DLD1 (cell line): Measurements from ENCODE around the gene LRRC4C.
"Not testable (repeated sequence)": the region's sequence is repeated elsewhere in the genome, so short reads cannot be mapped to it uniquely, and the experiment has no call there.

Experiments used
- in situ Hi-C: cut with HindIII; loops from 2 replicates; pipeline ENCODE4 v1.10.0; 2017; ENCODE audit warnings: low sequenced_read_pairs

The LRRC4C gene

GRCh38 chr11:40537734-40538133 is 921.7 kb downstream of the LRRC4C start:
- in situ Hi-C loops: no loop called here

- in situ Hi-C loops: not testable (repeated sequence)
Measured at GRCh38 chr11:40522080-40522479, 937.4 kb downstream of the LRRC4C start.

GRCh38 chr11:40517122-40517521 is 942.3 kb downstream of the LRRC4C start:
- in situ Hi-C loops: no loop called here

GRCh38 chr11:40514124-40514523 is 945.3 kb downstream of the LRRC4C start:
- in situ Hi-C loops: no loop called here

- in situ Hi-C loops: no loop called here
Measured at GRCh38 chr11:40513281-40513680, 946.2 kb downstream of the LRRC4C start.

- in situ Hi-C loops: no loop called here
Measured at GRCh38 chr11:40508303-40508702, 951.1 kb downstream of the LRRC4C start.

- in situ Hi-C loops: no loop called here
Measured at GRCh38 chr11:40506226-40506625, 953.2 kb downstream of the LRRC4C start.

GRCh38 chr11:40491341-40491740 is 968.1 kb downstream of the LRRC4C start:
- in situ Hi-C loops: no loop called here

- in situ Hi-C loops: no loop called here
Measured at GRCh38 chr11:40467771-40468170, 991.7 kb downstream of the LRRC4C start.

GRCh38 chr11:40445391-40445790 is 1014.1 kb downstream of the LRRC4C start:
- in situ Hi-C loops: no loop called here

GRCh38 chr11:40444151-40444550 is 1015.3 kb downstream of the LRRC4C start:
- in situ Hi-C loops: no loop called here

GRCh38 chr11:40435344-40435743 is 1024.1 kb downstream of the LRRC4C start:
- in situ Hi-C loops: no loop called here

- in situ Hi-C loops: no loop called here
Measured at GRCh38 chr11:40434926-40435325, 1024.5 kb downstream of the LRRC4C start.

GRCh38 chr11:40432358-40432757 is 1027.1 kb downstream of the LRRC4C start:
- in situ Hi-C loops: no loop called here

GRCh38 chr11:40425168-40425567 is 1034.3 kb downstream of the LRRC4C start:
- in situ Hi-C loops: no loop called here

- in situ Hi-C loops: no loop called here
Measured at GRCh38 chr11:40421208-40421981, 1038.1 kb downstream of the LRRC4C start.

GRCh38 chr11:40417627-40418026 is 1041.8 kb downstream of the LRRC4C start:
- in situ Hi-C loops: no loop called here

GRCh38 chr11:40407355-40407754 is 1052.1 kb downstream of the LRRC4C start:
- in situ Hi-C loops: no loop called here

GRCh38 chr11:40405614-40406013 is 1053.8 kb downstream of the LRRC4C start:
- in situ Hi-C loops: no loop called here

- in situ Hi-C loops: no loop called here
Measured at GRCh38 chr11:40403321-40403720, 1056.1 kb downstream of the LRRC4C start.

- in situ Hi-C loops: no loop called here
Measured at GRCh38 chr11:40401132-40401853, 1058.2 kb downstream of the LRRC4C start.

GRCh38 chr11:40397141-40397540 is 1062.3 kb downstream of the LRRC4C start:
- in situ Hi-C loops: no loop called here
